Upper lobe of left lung (tissue), 6 donors: ENCODE measurements around the gene ATG10. TPM values are rescaled to one million over a fixed set of nuclear protein-coding genes. Genes with fewer than 3 reads are reported as not detected.
A peak's percentile ranks its signal among the peaks of the same experiment; 100 is the strongest.
"Not testable (repeated sequence)": the region's sequence is repeated elsewhere in the genome, so short reads cannot be mapped to it uniquely, and the experiment has no call there.

ENCODE experiments used
- ATAC-seq, 2 donors: fragments of 200-7000 bp; cut with Tn5 transposase; one replicate each; pipeline ENCODE4 v1.9.1; 2022; ENCODE audit warnings: mild to moderate bottlenecking in 2 of 2, moderate library complexity in 2 of 2; ENCODE audit not compliant: low FRiP score in 2 of 2
- DNase-seq, 2 donors: peaks; one replicate each; pipeline ENCODE4 v3.0.0-alpha.2; 2019 to 2020
- H3K27ac ChIP-seq, 4 donors: fragments of 200-600 bp; sonication (generic); one replicate each; pipeline ENCODE4 v1.5.1; 2016 to 2019
- H3K27me3 ChIP-seq, 4 donors: fragments of 200-600 bp; sonication (generic); one replicate each; pipeline ENCODE4 v1.5.1; 2017 to 2019
- H3K36me3 ChIP-seq, 4 donors: fragments of 200-600 bp; sonication (generic); one replicate each; pipeline ENCODE4 v1.5.1; 2016 to 2019
- H3K4me1 ChIP-seq, 4 donors: fragments of 200-600 bp; sonication (generic); one replicate each; pipeline ENCODE4 v1.5.1; 2018 to 2019
- H3K4me3 ChIP-seq, 4 donors: fragments of 200-600 bp; sonication (generic); one replicate each; pipeline ENCODE4 v1.5.1; 2017 to 2019; ENCODE audit warnings: mild to moderate bottlenecking in 2 of 4, moderate library complexity in 1 of 4
- H3K9me3 ChIP-seq, 4 donors: fragments of 200-600 bp; sonication (generic); one replicate each; pipeline ENCODE4 v1.5.1; 2018 to 2019
- CTCF ChIP-seq, 6 experiments: fragments of 450-650 bp in 4 of 6; fragments of 200-600 bp in 2 of 6; sonication (generic) in 2 of 6; IDR thresholded peaks; one replicate each; pipeline ENCODE4 v1.5.1; 2016 to 2019; ENCODE audit warnings: antibody characterized with exemption in 6 of 6
- EP300 ChIP-seq, 4 donors: sonication (generic); formaldehyde crosslinking; IDR thresholded peaks; one replicate each; pipeline ENCODE4 v1.5.1; 2017; ENCODE audit warnings: antibody characterized with exemption in 4 of 4, control low read depth in 2 of 4
- POLR2A ChIP-seq, 4 donors: fragments of 450-650 bp; IDR thresholded peaks; one replicate each; pipeline ENCODE4 v1.5.1; 2016 to 2017; ENCODE audit warnings: antibody characterized with exemption in 4 of 4, mild to moderate bottlenecking in 2 of 4
- POLR2AphosphoS5 ChIP-seq, 2 donors: sonication (generic); formaldehyde crosslinking; IDR thresholded peaks; one replicate each; pipeline ENCODE4 v1.5.1; 2017; ENCODE audit warnings: antibody characterized with exemption in 2 of 2
- WGBS, 2 donors: methylation state at CpG; one replicate each; pipeline ENCODE4 v1.1.5; 2017 to 2018; 5-methylcytosine and 5-hydroxymethylcytosine counted together
- total RNA-seq, 6 donors: library from RNA; depleted of rRNA in 4 of 6; stranded (reverse); fragments of >200 nt in 4 of 6; gene quantifications; one replicate each; pipeline versions ENCODE4 v1.1.0 to v1.2.1, GENCODE V29; 2016 to 2021
- donor health status: DM: no; HTN: no; CAD: no; lungs with moderate emphysema.
- donor health status: DM: no; HTN: yes; CAD: no; lungs with severe emphysema.

The ATG10 gene
- total RNA-seq, 6 donors from 2014 or later, result 1.00 to 9.4 (median 7.0) TPM

- H3K9me3 ChIP-seq, result no peaks in the 10 kb centered on the region
- ATAC-seq (no peak), DNase-seq (no peak)
- H3K27ac ChIP-seq, result no peak overlapping the region
- 54 to 60% methylated on average over 3 of the region's 3 CpGs for WGBS, 2 donors
- no peak overlapping the region for H3K4me3 ChIP-seq
- peaks cover 0 to 11% (median 1%) of the 10 kb centered on the region in 4 donors for H3K36me3 ChIP-seq
- no peaks in the 10 kb centered on the region for H3K4me1 ChIP-seq
- no peaks in the 10 kb centered on the region for H3K27me3 ChIP-seq
- TF ChIP-seq POLR2A (IDR thresholded peaks at IDR 0.05) (no peak), POLR2AphosphoS5 (IDR thresholded peaks at IDR 0.05) (no peak), EP300 (IDR thresholded peaks at IDR 0.05) (no peak), CTCF (IDR thresholded peaks at IDR 0.05) (no peak)
Observed at GRCh38 chr5:81980160-81980559, 8.3 kb downstream of the ATG10 start.

GRCh38 chr5:81980598-81981260 lies 8.9 kb downstream of the ATG10 start:
- DNase-seq (no peak), ATAC-seq (no peak)
- Histone ChIP-seq H3K27ac (no peak overlapping the region), H3K4me1 (no peaks in the 10 kb centered on the region), H3K4me3 (no peak overlapping the region), H3K9me3 (no peaks in the 10 kb centered on the region), H3K36me3 (peaks cover 0 to 11% (median 1%) of the 10 kb centered on the region in 4 donors), H3K27me3 (no peaks in the 10 kb centered on the region)
- 95 to 98% methylated on average over 3 of the region's 3 CpGs for WGBS, 2 donors
- no peak for TF ChIP-seq POLR2AphosphoS5 (IDR thresholded peaks at IDR 0.05)
- TF ChIP-seq POLR2A (IDR thresholded peaks at IDR 0.05), result no peak
- no peak for TF ChIP-seq EP300 (IDR thresholded peaks at IDR 0.05)
- TF ChIP-seq CTCF (IDR thresholded peaks at IDR 0.05), result no peak

- H3K4me1 ChIP-seq, DNase-seq, H3K4me3 ChIP-seq, H3K9me3 ChIP-seq, H3K27ac ChIP-seq, H3K27me3 ChIP-seq, ATAC-seq, H3K36me3 ChIP-seq: not testable (repeated sequence)
- WGBS, 2 donors, result 95 to 100% methylated on average over 11 of the region's 11 CpGs
Observed at GRCh38 chr5:81982172-81982685, 10.4 kb downstream of the ATG10 start.

- not testable (repeated sequence) for H3K4me3 ChIP-seq, H3K9me3 ChIP-seq, H3K27me3 ChIP-seq, H3K27ac ChIP-seq, ATAC-seq, H3K4me1 ChIP-seq
- DNase-seq, result peak in 1 of 2 donors; percentile 44
- H3K36me3 ChIP-seq, result peaks cover 0 to 10% (median 2%) of the 10 kb centered on the region in 4 donors
- WGBS, 2 donors, result 100% methylated on average over 1 of the region's 27 CpGs; no CpG with 5 or more reads in 1 of the 2 donors
Observed at GRCh38 chr5:81983148-81983547, 11.3 kb downstream of the ATG10 start.

GRCh38 chr5:81983563-81983962 lies 11.7 kb downstream of the ATG10 start:
- WGBS, 2 donors, result 93 to 97% methylated on average over 3 to 15 of the region's 30 CpGs
- H3K9me3 ChIP-seq, result not testable (repeated sequence)

GRCh38 chr5:81986126-81986525 lies 14.3 kb downstream of the ATG10 start:
- Histone ChIP-seq H3K4me3 (no peak overlapping the region), H3K9me3 (no peaks in the 10 kb centered on the region), H3K36me3 (peaks cover 0 to 17% (median 2%) of the 10 kb centered on the region in 4 donors), H3K4me1 (no peaks in the 10 kb centered on the region), H3K27me3 (no peaks in the 10 kb centered on the region), H3K27ac (no peak overlapping the region)
- TF ChIP-seq POLR2A (IDR thresholded peaks at IDR 0.05) (no peak), POLR2AphosphoS5 (IDR thresholded peaks at IDR 0.05) (no peak)
- DNase-seq (no peak), ATAC-seq (no peak)
- WGBS, 2 donors, result 98 to 99% methylated on average over 9 of the region's 9 CpGs

More at GRCh38 chr5:81983563-81983962, 11.7 kb downstream of the ATG10 start:
- DNase-seq, result peak in 1 of 2 donors; percentile 64
- not testable (repeated sequence) for H3K27me3 ChIP-seq, ATAC-seq, H3K4me1 ChIP-seq, H3K27ac ChIP-seq, H3K4me3 ChIP-seq
- H3K36me3 ChIP-seq, result peaks cover 0 to 15% (median 2%) of the 10 kb centered on the region in 4 donors

GRCh38 chr5:81989204-81989603 lies 17.4 kb downstream of the ATG10 start:
- peaks cover 0 to 14% (median 2%) of the 10 kb centered on the region in 4 donors for H3K36me3 ChIP-seq
- TF ChIP-seq POLR2A (IDR thresholded peaks at IDR 0.05) (no peak), POLR2AphosphoS5 (IDR thresholded peaks at IDR 0.05) (no peak), EP300 (IDR thresholded peaks at IDR 0.05) (no peak), CTCF (IDR thresholded peaks at IDR 0.05) (no peak)
- H3K27me3 ChIP-seq, result no peaks in the 10 kb centered on the region
- DNase-seq, result no peak
- 78 to 84% methylated on average over 5 of the region's 5 CpGs for WGBS, 2 donors
- H3K4me3 ChIP-seq, result no peak overlapping the region
- ATAC-seq, result peak in 1 of 2 donors; percentile 34
- H3K4me1 ChIP-seq, result no peaks in the 10 kb centered on the region
- H3K27ac ChIP-seq, result no peak overlapping the region
- H3K9me3 ChIP-seq, result no peaks in the 10 kb centered on the region
